Measurements from ENCODE around the gene LIN54. TPM values are rescaled to one million over a fixed set of nuclear protein-coding genes. Genes with fewer than 3 reads are reported as not detected.

Gene LIN54
- total RNA-seq, 1 donor from 2014 or later, result 11.1 TPM

DNA sequence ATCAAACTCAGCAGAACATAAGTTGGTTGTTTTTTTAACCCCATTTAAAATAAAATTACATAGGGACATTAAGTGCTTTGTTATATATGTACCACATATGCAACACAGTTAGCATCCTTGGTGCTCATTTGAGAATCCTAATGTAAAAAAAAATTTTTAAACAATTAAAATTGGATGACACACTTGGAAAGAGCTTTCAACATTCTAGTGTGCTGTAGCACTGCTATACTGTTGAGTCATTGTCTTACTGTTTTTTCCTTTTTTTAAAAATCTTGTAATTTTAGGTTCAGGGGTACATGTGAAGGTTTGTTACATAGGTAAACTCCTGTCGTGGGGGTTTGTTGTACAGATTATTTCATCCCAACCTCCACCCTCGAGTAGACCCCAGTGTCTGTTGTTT, 97.3 kb downstream of the LIN54 start:
- no peak for TF ChIP-seq CTCF (IDR thresholded peaks at IDR 0.05; ENCODE audit: insufficient read depth, low read depth, low read length)
- TF ChIP-seq EZH2 (IDR thresholded peaks at IDR 0.05; ENCODE audit: insufficient read depth, low read length), result no peak
- no peak overlapping the region for H3K27ac Mint-ChIP-seq (ENCODE audit: unreplicated experiment)
- H3K4me1 ChIP-seq (ENCODE audit: insufficient read depth, low read length), result no peaks in the 10 kb centered on the region
- DNase-seq (ENCODE audit: low read depth), result no peak
- H3K36me3 ChIP-seq (ENCODE audit: insufficient read depth, low read length), result no peaks in the 10 kb centered on the region
- no peak overlapping the region for H3K4me3 Mint-ChIP-seq (ENCODE audit: unreplicated experiment)
- no peak overlapping the region for H2AFZ ChIP-seq (ENCODE audit: low read depth, low read length)
- H3K36me3 Mint-ChIP-seq (ENCODE audit: low read depth, unreplicated experiment), result peaks cover 3% of the 10 kb centered on the region
- H3K4me3 ChIP-seq (ENCODE audit: insufficient read depth, low read depth, low read length), result no peak overlapping the region
- no peaks in the 10 kb centered on the region for H3K9me3 Mint-ChIP-seq (ENCODE audit: unreplicated experiment)
- FAIRE-seq, result no peak
- H3K9ac ChIP-seq (ENCODE audit: low read length), result no peak overlapping the region
- H4K20me1 ChIP-seq (ENCODE audit: insufficient read depth, low read length), result no peaks in the 10 kb centered on the region
- H3K27me3 Mint-ChIP-seq (ENCODE audit: low read depth, unreplicated experiment), result no peaks in the 10 kb centered on the region
- H3K79me2 ChIP-seq (ENCODE audit: insufficient read depth, low read length), result no peaks in the 10 kb centered on the region
- no peaks in the 10 kb centered on the region for H3K9me3 ChIP-seq (ENCODE audit: insufficient read depth, low read depth, low read length)
- H3K4me1 Mint-ChIP-seq (ENCODE audit: low read depth, unreplicated experiment), result no peaks in the 10 kb centered on the region
- no peaks in the 10 kb centered on the region for H3K27me3 ChIP-seq (ENCODE audit: insufficient read depth, low read length)
- H3K27ac ChIP-seq (ENCODE audit: low read depth, low read length), result no peak overlapping the region
- H3K4me2 ChIP-seq (ENCODE audit: low read length), result no peak overlapping the region

DNA sequence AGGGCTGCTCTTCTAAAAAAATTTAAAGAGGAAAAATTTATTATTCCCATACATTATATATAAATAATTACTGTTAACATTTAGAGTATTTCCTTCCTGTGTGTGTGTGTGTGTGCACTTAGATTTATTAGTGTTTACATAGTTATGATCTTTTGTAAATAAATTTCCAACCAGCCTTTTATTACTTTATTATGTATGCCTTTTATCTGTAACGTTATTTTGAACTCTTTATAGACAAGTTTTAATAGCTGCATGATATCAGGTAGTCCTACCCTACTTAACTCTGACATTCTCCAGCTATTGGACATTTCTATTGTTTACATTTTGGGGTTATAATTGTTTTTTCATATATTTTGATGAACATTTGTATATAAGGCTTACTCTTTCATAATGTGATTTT, 101.3 kb downstream of the LIN54 start:
- no peak for TF ChIP-seq CTCF (IDR thresholded peaks at IDR 0.05; ENCODE audit: insufficient read depth, low read depth, low read length)
- no peak for TF ChIP-seq EZH2 (IDR thresholded peaks at IDR 0.05; ENCODE audit: insufficient read depth, low read length)
- Mint-ChIP-seq H3K36me3 (ENCODE audit: low read depth, unreplicated experiment) (peaks cover 1% of the 10 kb centered on the region), H3K4me1 (ENCODE audit: low read depth, unreplicated experiment) (peaks cover 4% of the 10 kb centered on the region), H3K27ac (ENCODE audit: unreplicated experiment) (no peak overlapping the region), H3K27me3 (ENCODE audit: low read depth, unreplicated experiment) (no peaks in the 10 kb centered on the region), H3K9me3 (ENCODE audit: unreplicated experiment) (no peaks in the 10 kb centered on the region), H3K4me3 (ENCODE audit: unreplicated experiment) (no peak overlapping the region)
- peaks cover 8% of the 10 kb centered on the region for H3K4me1 ChIP-seq (ENCODE audit: insufficient read depth, low read length)
- H3K79me2 ChIP-seq (ENCODE audit: insufficient read depth, low read length), result no peaks in the 10 kb centered on the region
- no peaks in the 10 kb centered on the region for H3K9me3 ChIP-seq (ENCODE audit: insufficient read depth, low read depth, low read length)
- no peak overlapping the region for H3K4me3 ChIP-seq (ENCODE audit: insufficient read depth, low read depth, low read length)
- no peak overlapping the region for H3K27ac ChIP-seq (ENCODE audit: low read depth, low read length)
- DNase-seq (ENCODE audit: low read depth) (no peak), FAIRE-seq (no peak)
- H3K9ac ChIP-seq (ENCODE audit: low read length), result no peak overlapping the region
- H3K36me3 ChIP-seq (ENCODE audit: insufficient read depth, low read length), result no peaks in the 10 kb centered on the region
- H2AFZ ChIP-seq (ENCODE audit: low read depth, low read length), result no peak overlapping the region
- H3K27me3 ChIP-seq (ENCODE audit: insufficient read depth, low read length), result no peaks in the 10 kb centered on the region
- no peaks in the 10 kb centered on the region for H4K20me1 ChIP-seq (ENCODE audit: insufficient read depth, low read length)
- no peak overlapping the region for H3K4me2 ChIP-seq (ENCODE audit: low read length)

DNA sequence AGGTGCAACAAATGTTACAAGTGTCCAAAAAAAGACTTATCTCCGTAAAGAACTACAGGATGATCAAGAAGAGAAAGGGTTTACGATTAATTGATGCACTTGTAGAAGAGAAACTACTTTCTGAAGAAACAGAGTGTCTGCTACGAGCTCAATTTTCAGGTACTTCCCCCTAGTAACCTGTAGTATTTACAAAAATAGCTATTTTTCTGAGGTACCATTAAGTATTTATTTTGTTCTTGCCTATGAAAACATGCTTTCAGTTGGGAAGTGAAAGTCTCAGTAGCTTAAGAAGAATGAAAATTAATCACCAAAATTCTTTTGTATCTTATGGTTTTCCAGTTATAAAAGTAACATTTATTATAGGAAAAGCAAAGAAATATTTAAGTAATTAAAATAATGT, 104.2 kb downstream of the LIN54 start:
- Histone ChIP-seq H3K27me3 (ENCODE audit: insufficient read depth, low read length) (no peaks in the 10 kb centered on the region), H3K9ac (ENCODE audit: low read length) (no peak overlapping the region), H3K9me3 (ENCODE audit: insufficient read depth, low read depth, low read length) (no peaks in the 10 kb centered on the region), H3K4me3 (ENCODE audit: insufficient read depth, low read depth, low read length) (no peak overlapping the region), H3K79me2 (ENCODE audit: insufficient read depth, low read length) (peaks cover 5% of the 10 kb centered on the region), H3K4me1 (ENCODE audit: insufficient read depth, low read length) (peaks cover 11% of the 10 kb centered on the region), H2AFZ (ENCODE audit: low read depth, low read length) (no peak overlapping the region), H3K4me2 (ENCODE audit: low read length) (no peak overlapping the region), H3K27ac (ENCODE audit: low read depth, low read length) (no peak overlapping the region), H4K20me1 (ENCODE audit: insufficient read depth, low read length) (no peaks in the 10 kb centered on the region), H3K36me3 (ENCODE audit: insufficient read depth, low read length) (no peaks in the 10 kb centered on the region)
- no peak for TF ChIP-seq CTCF (IDR thresholded peaks at IDR 0.05; ENCODE audit: insufficient read depth, low read depth, low read length)
- TF ChIP-seq EZH2 (IDR thresholded peaks at IDR 0.05; ENCODE audit: insufficient read depth, low read length), result no peak
- FAIRE-seq (no peak), DNase-seq (ENCODE audit: low read depth) (no peak)
- H3K4me3 Mint-ChIP-seq (ENCODE audit: unreplicated experiment), result no peak overlapping the region
- peaks cover 1% of the 10 kb centered on the region for H3K36me3 Mint-ChIP-seq (ENCODE audit: low read depth, unreplicated experiment)
- peaks cover 4% of the 10 kb centered on the region for H3K4me1 Mint-ChIP-seq (ENCODE audit: low read depth, unreplicated experiment)
- no peaks in the 10 kb centered on the region for H3K27me3 Mint-ChIP-seq (ENCODE audit: low read depth, unreplicated experiment)
- H3K9me3 Mint-ChIP-seq (ENCODE audit: unreplicated experiment), result no peaks in the 10 kb centered on the region
- no peak overlapping the region for H3K27ac Mint-ChIP-seq (ENCODE audit: unreplicated experiment)

All from astrocyte (in vitro differentiated cells and primary cell).